Thymus (tissue), 11 donors: Measurements from ENCODE around the gene DLX4. TPM values are rescaled to one million over a fixed set of nuclear protein-coding genes. Genes with fewer than 3 reads are reported as not detected.

ENCODE experiments used
- DNase-seq, 9 donors: peaks; one replicate each; pipeline ENCODE4 v3.0.0-alpha.2; 2013; ENCODE audit warnings: low spot score in 9 of 9, low read depth in 6 of 9, missing footprints in 1 of 9
- H3K27ac ChIP-seq, 2 donors: one replicate each; pipeline ENCODE4 v1.5.1; 2013; ENCODE audit warnings: control low read depth in 1 of 2, low read depth in 1 of 2, low read length in 1 of 2, mild to moderate bottlenecking in 1 of 2, moderate library complexity in 1 of 2
- H3K27me3 ChIP-seq, 2 donors: one replicate each; pipeline ENCODE4 v1.5.1; 2013; ENCODE audit warnings: low read length in 1 of 2; ENCODE audit not compliant: control insufficient read depth in 2 of 2, insufficient read depth in 1 of 2
- H3K36me3 ChIP-seq, 2 donors: one replicate each; pipeline ENCODE4 v1.5.1; 2013; ENCODE audit warnings: low read length in 1 of 2, mild to moderate bottlenecking in 1 of 2, moderate library complexity in 1 of 2; ENCODE audit not compliant: control insufficient read depth in 2 of 2, insufficient read depth in 2 of 2
- H3K4me1 ChIP-seq, 2 donors: one replicate each; pipeline ENCODE4 v1.5.1; 2013; ENCODE audit warnings: low read length in 2 of 2; ENCODE audit not compliant: control insufficient read depth in 2 of 2, insufficient read depth in 2 of 2
- H3K4me3 ChIP-seq, 2 donors: one replicate each; pipeline ENCODE4 v1.5.1; 2013; ENCODE audit warnings: low read length in 2 of 2, control low read depth in 1 of 2, mild to moderate bottlenecking in 1 of 2
- H3K9me3 ChIP-seq, 2 donors: one replicate each; pipeline ENCODE4 v1.5.1; 2013; ENCODE audit warnings: low read length in 1 of 2, mild to moderate bottlenecking in 1 of 2; ENCODE audit not compliant: control insufficient read depth in 2 of 2, insufficient read depth in 1 of 2
- WGBS: extraction: QIAGEN DNeasy Blood & Tissue Kit; methylation state at CpG from one replicate; pipeline ENCODE4 v1.1.7; 2013; 5-methylcytosine and 5-hydroxymethylcytosine counted together
- polyA plus RNA-seq: library from polyadenylated mRNA; stranded (reverse); fragments of 200-250 nt; gene quantifications from one replicate; pipeline ENCODE4 v1.2.3, GENCODE V29; 2013
- total RNA-seq: library from RNA; stranded (reverse); fragments of 120-200 nt; gene quantifications from one replicate; pipeline ENCODE4 v1.2.4, GENCODE V29; 2013
- donor health status: healthy.

Gene DLX4
- total and polyA plus RNA-seq, 2 donors: 0.09 to 0.46 TPM

DNA sequence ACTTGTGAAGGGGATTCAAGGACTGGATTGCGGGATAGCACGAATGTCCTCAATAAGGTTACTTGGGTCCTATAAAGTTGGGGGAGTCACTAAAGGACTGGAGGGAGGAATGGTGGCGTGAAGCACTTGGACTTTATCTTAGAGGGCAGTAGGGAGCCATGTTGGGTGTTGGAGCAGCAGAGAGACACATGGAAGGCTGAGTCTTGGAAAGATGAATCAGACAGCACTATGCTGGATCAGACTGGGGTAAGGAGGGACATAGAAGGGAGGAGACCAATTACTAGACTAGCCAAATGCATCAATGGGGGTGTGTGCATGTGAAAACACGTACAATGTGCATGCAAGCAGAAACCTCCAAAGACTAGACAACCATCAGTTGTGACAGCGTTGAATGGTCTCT, 26.0 kb upstream of the DLX4 start:
- Histone ChIP-seq H3K27ac (no peak overlapping the region), H3K36me3 (no peaks in the 10 kb centered on the region), H3K4me1 (no peaks in the 10 kb centered on the region), H3K9me3 (no peaks in the 10 kb centered on the region), H3K27me3 (peaks cover 6 to 75% of the 10 kb centered on the region in 2 donors), H3K4me3 (no peak overlapping the region)
- 89% methylated on average over 5 of the region's 5 CpGs for WGBS
- no peak for DNase-seq

DNA sequence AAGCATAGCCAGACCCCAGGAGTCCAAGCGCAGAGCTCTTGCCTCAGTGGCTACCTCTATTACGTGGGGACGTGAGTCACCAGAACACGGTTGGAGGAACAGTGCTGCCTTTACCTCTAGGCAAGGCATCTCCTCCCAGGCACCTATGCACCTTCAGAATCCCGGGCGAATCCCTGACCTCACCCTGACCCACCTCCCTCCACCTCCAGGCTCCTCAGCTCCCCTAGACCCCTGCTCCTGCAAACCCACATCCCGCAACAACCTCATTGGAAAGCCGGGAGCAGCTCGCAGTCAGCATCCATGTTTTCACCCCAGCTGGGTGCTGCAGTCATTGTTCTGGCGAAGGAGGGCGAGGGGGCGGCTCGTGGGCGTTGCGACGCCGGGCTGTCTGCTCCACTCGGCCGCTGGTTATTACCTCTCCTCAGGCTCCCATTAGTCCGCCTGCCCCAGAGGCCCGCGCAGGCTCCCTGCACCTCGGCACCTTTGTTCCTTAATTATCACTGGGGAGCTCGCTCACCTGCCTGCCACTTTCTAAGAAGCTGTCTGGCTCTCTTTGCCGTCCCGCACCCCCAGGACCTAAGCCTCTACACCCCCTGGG, 24.6 kb upstream of the DLX4 start:
- 36% methylated on average over 26 of the region's 26 CpGs for WGBS
- Histone ChIP-seq H3K36me3 (no peaks in the 10 kb centered on the region), H3K4me1 (no peaks in the 10 kb centered on the region), H3K27me3 (peaks cover 6 to 77% of the 10 kb centered on the region in 2 donors), H3K9me3 (no peaks in the 10 kb centered on the region), H3K4me3 (no peak overlapping the region), H3K27ac (no peak overlapping the region)
- no peak for DNase-seq

DNA sequence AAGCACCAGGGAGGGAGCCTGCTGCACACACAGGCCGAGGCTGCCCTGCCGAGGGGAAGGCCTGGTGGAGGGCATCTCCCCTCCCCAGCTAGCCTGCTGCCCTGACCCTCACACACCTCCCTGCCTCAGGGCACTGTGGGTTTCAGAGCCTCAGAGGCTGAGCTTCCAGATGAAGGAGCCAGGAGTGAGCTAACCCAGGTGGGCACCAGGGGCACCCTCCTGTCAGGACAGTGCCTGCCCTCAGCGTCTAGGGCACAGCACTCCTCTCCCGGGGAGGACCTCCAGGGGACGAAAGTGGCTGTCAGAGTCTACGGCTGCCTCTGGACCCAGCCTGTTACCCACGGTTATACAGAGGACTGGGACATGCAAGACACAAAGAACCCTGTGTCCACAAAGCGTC, 22.8 kb upstream of the DLX4 start:
- Histone ChIP-seq H3K36me3 (no peaks in the 10 kb centered on the region), H3K9me3 (no peaks in the 10 kb centered on the region), H3K27ac (no peak overlapping the region), H3K4me1 (no peaks in the 10 kb centered on the region), H3K27me3 (peaks cover 3 to 75% of the 10 kb centered on the region in 2 donors), H3K4me3 (no peak overlapping the region)
- no peak for DNase-seq
- 82% methylated on average over 8 of the region's 8 CpGs for WGBS

DNA sequence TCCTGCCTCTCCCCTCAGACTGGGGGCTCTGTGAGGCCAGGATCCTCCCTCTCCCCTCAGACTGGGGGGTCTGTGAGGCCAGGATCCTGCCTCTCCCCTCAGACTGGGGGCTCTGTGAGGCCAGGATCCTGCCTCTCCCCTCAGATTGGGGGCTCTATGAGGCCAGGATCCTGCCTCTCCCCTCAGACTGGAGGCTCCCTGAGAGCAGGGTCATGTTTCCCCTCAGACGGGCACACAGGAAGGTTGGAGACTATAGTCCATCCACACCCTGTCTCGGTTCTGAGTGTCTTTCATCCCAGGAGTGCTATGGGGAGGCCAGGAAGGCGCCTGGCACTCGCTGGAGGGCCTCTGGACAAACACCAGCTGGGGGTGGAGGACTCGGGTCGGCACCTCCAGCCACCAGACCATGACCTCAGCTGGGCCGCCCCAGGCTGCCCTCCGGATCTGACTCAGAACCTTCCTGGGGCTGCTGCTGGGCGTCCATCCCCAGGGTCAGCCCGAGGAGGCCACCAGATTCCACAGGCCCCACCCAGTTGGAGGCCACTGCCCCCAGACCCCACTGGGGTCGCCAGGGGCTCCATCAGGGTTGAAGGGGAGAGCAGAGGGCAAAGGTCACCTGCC, 21.9 kb upstream of the DLX4 start:
- H3K27me3 ChIP-seq: peaks cover 5 to 76% of the 10 kb centered on the region in 2 donors
- DNase-seq: no peak
- no peaks in the 10 kb centered on the region for H3K4me1 ChIP-seq
- no peaks in the 10 kb centered on the region for H3K36me3 ChIP-seq
- WGBS: 92% methylated on average over 11 of the region's 11 CpGs
- H3K9me3 ChIP-seq: no peaks in the 10 kb centered on the region
- H3K27ac ChIP-seq: no peak overlapping the region
- no peak overlapping the region for H3K4me3 ChIP-seq

DNA sequence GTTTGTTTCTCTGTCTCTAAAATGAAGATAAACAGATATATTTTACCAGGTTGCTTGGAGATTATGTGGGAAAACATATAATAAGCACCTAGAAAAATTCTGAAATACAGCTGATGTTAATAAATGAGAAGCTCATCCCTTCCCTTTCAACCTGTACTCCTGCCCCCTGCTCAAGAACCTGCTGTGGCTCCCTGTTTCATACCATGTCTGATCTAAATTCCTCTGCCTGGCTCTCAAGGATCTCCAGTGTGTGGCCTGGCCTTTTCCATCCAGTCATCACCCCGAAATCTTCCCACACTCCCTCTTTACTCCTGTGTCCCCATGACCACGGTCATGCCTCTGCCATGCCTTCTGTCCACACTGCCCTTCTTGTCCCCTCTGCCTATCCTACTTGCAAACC, 19.4 kb upstream of the DLX4 start:
- Histone ChIP-seq H3K9me3 (no peaks in the 10 kb centered on the region), H3K27ac (no peak overlapping the region), H3K4me3 (no peak overlapping the region), H3K27me3 (peaks cover 5 to 75% of the 10 kb centered on the region in 2 donors), H3K4me1 (no peaks in the 10 kb centered on the region), H3K36me3 (no peaks in the 10 kb centered on the region)
- DNase-seq: no peak
- 92% methylated on average over 2 of the region's 2 CpGs for WGBS

DNA sequence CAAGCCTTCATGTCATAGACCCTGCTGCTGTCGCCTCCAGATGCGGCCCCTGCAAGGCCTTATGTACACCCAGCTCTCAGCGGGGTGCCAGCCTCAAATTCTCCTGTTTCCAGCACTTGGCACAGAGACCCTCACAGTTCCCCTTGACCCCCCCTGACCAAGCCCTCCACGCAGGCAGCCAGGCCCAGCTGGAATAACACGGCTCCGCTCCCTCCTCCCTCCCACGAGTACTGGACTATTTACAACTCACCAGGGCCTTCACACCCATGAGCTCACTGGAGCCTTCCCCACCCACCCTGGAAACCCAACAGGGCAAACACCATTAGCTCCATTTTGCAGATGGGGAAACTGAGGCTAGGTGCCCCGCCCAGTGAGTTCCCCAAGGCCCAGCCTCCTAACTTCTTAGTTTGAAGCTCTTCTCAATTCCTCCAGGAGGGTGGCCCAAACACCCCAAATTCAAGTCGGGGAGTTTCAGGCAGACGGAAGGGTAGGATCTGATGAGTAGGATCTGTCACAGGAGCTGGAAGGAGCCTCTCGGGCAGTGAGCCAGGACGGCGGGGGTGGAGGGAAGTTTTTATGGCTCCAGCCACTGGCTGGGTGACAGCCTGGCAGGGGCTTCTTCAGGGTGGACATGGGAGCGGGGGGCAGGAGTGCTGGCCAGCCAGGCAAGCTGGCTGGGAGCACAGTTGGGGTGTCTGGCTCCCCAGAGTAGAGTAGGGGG, 17.5 kb upstream of the DLX4 start:
- Histone ChIP-seq H3K36me3 (no peaks in the 10 kb centered on the region), H3K27me3 (peaks cover 2 to 67% of the 10 kb centered on the region in 2 donors), H3K4me3 (no peak overlapping the region), H3K4me1 (no peaks in the 10 kb centered on the region), H3K9me3 (no peaks in the 10 kb centered on the region), H3K27ac (no peak overlapping the region)
- WGBS: 80% methylated on average over 14 of the region's 14 CpGs
- DNase-seq: no peak

DNA sequence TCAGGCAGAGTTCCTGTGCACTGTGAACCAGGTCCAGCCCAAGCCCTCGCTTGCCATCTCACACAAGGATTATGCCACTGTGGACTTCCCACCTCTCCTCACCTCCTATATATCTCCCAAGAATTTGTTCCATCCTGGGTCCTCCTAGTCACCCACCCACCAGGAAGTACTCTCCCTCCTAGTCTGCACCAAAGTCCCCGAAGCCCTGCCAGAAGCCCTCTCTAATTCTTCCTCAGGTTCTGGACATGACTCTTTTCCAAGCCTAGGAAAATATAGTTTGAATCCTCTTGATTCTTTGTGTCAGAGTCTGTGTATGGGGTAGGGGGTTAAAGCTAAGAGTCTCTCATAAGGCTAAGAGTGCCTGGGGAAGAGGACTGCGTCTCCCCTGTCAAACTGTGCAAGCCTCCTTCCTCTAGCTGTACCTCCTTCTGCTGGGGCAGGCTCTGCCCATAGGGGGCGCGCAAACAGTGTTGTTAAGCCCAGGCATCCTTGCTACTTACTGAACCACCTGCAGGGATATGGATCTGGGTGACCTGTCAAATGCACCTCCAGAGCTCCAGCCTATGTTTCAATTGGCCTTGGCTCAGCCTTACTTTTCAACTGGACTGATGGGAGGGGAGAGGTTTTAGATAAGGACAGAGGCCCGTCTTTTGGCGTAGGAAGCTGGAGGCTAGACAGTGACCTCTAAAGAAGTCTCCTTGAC, 16.6 kb upstream of the DLX4 start:
- Histone ChIP-seq H3K4me1 (no peaks in the 10 kb centered on the region), H3K4me3 (no peak overlapping the region), H3K36me3 (no peaks in the 10 kb centered on the region), H3K27ac (no peak overlapping the region), H3K9me3 (no peaks in the 10 kb centered on the region), H3K27me3 (peaks cover 2 to 67% of the 10 kb centered on the region in 2 donors)
- DNase-seq: peak; percentile 19 to 77 (median 47)
- WGBS: 50% methylated on average over 7 of the region's 7 CpGs

DNA sequence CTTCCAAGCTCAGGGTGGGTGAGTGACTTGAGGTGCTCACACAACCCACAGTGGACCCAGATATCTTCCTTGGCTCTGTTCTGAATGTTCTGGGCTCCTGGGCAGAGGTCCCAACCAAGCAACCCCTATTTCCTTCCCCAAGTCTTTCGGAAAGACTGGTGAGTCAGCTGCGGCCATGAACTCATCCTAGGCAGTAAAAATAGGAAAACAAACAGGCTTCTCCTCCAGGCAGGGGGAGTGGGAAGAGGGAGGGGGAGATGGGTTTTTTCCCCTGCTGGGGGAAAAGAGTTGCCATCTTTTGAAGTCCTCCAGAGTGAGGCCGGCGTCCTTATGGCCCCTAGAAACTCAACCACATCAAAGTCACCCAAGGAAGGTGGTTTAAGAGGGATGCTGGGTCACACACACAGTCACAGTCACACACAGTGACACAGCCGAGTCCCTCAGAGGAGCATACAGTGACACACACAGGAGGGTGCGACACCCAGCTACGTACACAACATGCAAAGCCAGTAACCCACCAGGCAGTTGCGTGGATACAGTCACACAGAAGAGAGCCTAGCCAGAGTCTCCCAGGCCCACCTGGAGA, 16.0 kb upstream of the DLX4 start:
- no peaks in the 10 kb centered on the region for H3K4me1 ChIP-seq
- H3K27me3 ChIP-seq: peaks cover 2 to 66% of the 10 kb centered on the region in 2 donors
- H3K9me3 ChIP-seq: no peaks in the 10 kb centered on the region
- no peak overlapping the region for H3K4me3 ChIP-seq
- H3K27ac ChIP-seq: no peak overlapping the region
- DNase-seq: no peak
- WGBS: 53% methylated on average over 8 of the region's 8 CpGs
- H3K36me3 ChIP-seq: no peaks in the 10 kb centered on the region
